Kidney (tissue), 14 donors: ENCODE data around the gene FAM110A. TPM values are rescaled to one million over a fixed set of nuclear protein-coding genes. Genes with fewer than 3 reads are reported as not detected.

Experiments used
- DNase-seq, 5 donors: peaks; one replicate each; pipeline ENCODE4 v3.0.0-alpha.2; 2013 to 2020
- FAIRE-seq: peaks from 2 replicates; lab custom pipeline; 2012; peaks lifted over from hg19 to GRCh38; lab: Jason Lieb, UNC
- H3K27ac ChIP-seq, 2 donors: one replicate each; pipeline ENCODE4 v1.7.0; 2013; ENCODE audit warnings: low read depth in 2 of 2, low read length in 2 of 2, inconsistent platforms in 1 of 2
- H3K27me3 ChIP-seq: one replicate; pipeline ENCODE4 v1.7.1; 2013; ENCODE audit warnings: low read length, inconsistent platforms; ENCODE audit not compliant: control insufficient read depth, insufficient read depth
- H3K36me3 ChIP-seq, 3 donors: one replicate each; pipeline versions ENCODE4 v1.7.0 to v1.7.1; 2013; ENCODE audit warnings: low read length in 3 of 3, control low read depth in 1 of 3, inconsistent platforms in 1 of 3; ENCODE audit not compliant: insufficient read depth in 3 of 3, control insufficient read depth in 2 of 3
- H3K4me1 ChIP-seq, 3 donors: one replicate each; pipeline versions ENCODE4 v1.7.0 to v1.7.1; 2013; ENCODE audit warnings: low read length in 3 of 3, inconsistent platforms in 1 of 3, low read depth in 1 of 3; ENCODE audit not compliant: control insufficient read depth in 2 of 3, insufficient read depth in 2 of 3
- H3K4me3 ChIP-seq, 3 donors: one replicate each; pipeline versions ENCODE4 v1.7.0 to v1.8.1; 2013; ENCODE audit warnings: low read length in 3 of 3, control low read depth in 1 of 3, inconsistent platforms in 1 of 3
- H3K9ac ChIP-seq, 3 donors: one replicate each; pipeline versions ENCODE4 v1.7.0 to v1.7.1; 2013; ENCODE audit warnings: low read length in 3 of 3, control low read depth in 1 of 3, inconsistent platforms in 1 of 3
- H3K9me3 ChIP-seq, 3 donors: one replicate each; pipeline versions ENCODE4 v1.7.0 to v1.7.1; 2013; ENCODE audit warnings: low read length in 3 of 3, control low read depth in 1 of 3, inconsistent platforms in 1 of 3; ENCODE audit not compliant: control insufficient read depth in 2 of 3, insufficient read depth in 1 of 3
- CTCF ChIP-seq: IDR thresholded peaks from 3 replicates; pipeline ENCODE4 v1.5.1; 2012; ENCODE audit warnings: mild to moderate bottlenecking, moderate library complexity, borderline replicate concordance; ENCODE audit not compliant: insufficient read depth; ENCODE audit errors: extremely low read depth
- intact Hi-C: fragments of 100-400 bp; cut with DNase I; formaldehyde crosslinking; loops from one replicate; pipeline ENCODE4 v1.11.1; 2022
- polyA plus RNA-seq: library from polyadenylated mRNA; stranded (reverse); fragments of 350-450 nt; fragmentation: Illumina TruSeq; extraction: RNeasy Lipid Tissue Mini Kit (QIAGEN cat#74804); gene quantifications from one replicate; pipeline ENCODE4 v1.2.3, GENCODE V29; 2014; ENCODE audit warnings: low read depth, low replicate concordance; ENCODE audit not compliant: insufficient read depth
- total RNA-seq: library from RNA; stranded (reverse); fragmentation: NEBNext Ultra II Directional; extraction: Animal tissue kit (Norgen Biotek cat#: 25700); gene quantifications from one replicate; pipeline ENCODE4 v1.2.1, GENCODE V29; 2021
- donor health status: control.
- donor health status: control.
- donor health status: control.
- donor health status: control.
- donor health status: control.
- donor health status: DM: yes; HTN: yes; CAD: no.
- donor health status: Normal renal cell carcinoma (clear cell type).

The FAM110A gene
- total and polyA plus RNA-seq, 2 donors from 2014 or later, result 10.2 to 12.6 TPM

- Histone ChIP-seq H3K36me3 (no peaks in the 10 kb centered on the region), H3K4me3 (peak overlapping the region in 2 of 3 donors; percentile 28 to 37), H3K27me3 (no peaks in the 10 kb centered on the region), H3K4me1 (peaks cover 0 to 12% (median 6%) of the 10 kb centered on the region in 3 donors), H3K27ac (no peak overlapping the region), H3K9me3 (no peaks in the 10 kb centered on the region), H3K9ac (no peak overlapping the region)
- no peak for FAIRE-seq
- DNase-seq, result peak; percentile 95 to 97 (median 96)
- intact Hi-C loops, result no loop called here
- no peak for TF ChIP-seq CTCF
These were observed 11.1 kb downstream of the FAM110A start for GRCh38 chr20:844473-845225.

- TF ChIP-seq CTCF, result no peak
- Histone ChIP-seq H3K9me3 (no peaks in the 10 kb centered on the region), H3K4me3 (peak overlapping the region in 1 of 3 donors; percentile 37), H3K36me3 (no peaks in the 10 kb centered on the region), H3K27me3 (no peaks in the 10 kb centered on the region), H3K4me1 (peaks cover 0 to 12% (median 6%) of the 10 kb centered on the region in 3 donors), H3K27ac (no peak overlapping the region), H3K9ac (no peak overlapping the region)
- intact Hi-C loops, result no loop called here
- DNase-seq, result peak in 1 of 5 donors; percentile 81
- no peak for FAIRE-seq
These were observed 11.8 kb downstream of the FAM110A start for GRCh38 chr20:845226-845868.

GRCh38 chr20:845941-846893 lies 12.7 kb downstream of the FAM110A start:
- FAIRE-seq, result no peak

More at GRCh38 chr20:845941-846893, 12.7 kb downstream of the FAM110A start:
- no peak for DNase-seq
- TF ChIP-seq CTCF, result no peak
- intact Hi-C loops, result no loop called here
- Histone ChIP-seq H3K36me3 (no peaks in the 10 kb centered on the region), H3K4me1 (peaks cover 0 to 12% (median 6%) of the 10 kb centered on the region in 3 donors), H3K4me3 (peak overlapping the region in 1 of 3 donors; percentile 35), H3K27me3 (no peaks in the 10 kb centered on the region), H3K27ac (peak overlapping the region in 1 of 2 donors; percentile 23), H3K9ac (no peak overlapping the region), H3K9me3 (no peaks in the 10 kb centered on the region)
